Stimulated activated CD4-positive, alpha-beta T cell treated with anti-CD3 and anti-CD28 coated beads, Interleukin-4, amount 100 ng/mL, for 1 hour (primary cell): Measurements from ENCODE around the gene ZMIZ1.

Experiments used
- DNase-seq: peaks from one replicate; pipeline ENCODE4 v3.0.0-alpha.2; 2020

Gene ZMIZ1

DNA sequence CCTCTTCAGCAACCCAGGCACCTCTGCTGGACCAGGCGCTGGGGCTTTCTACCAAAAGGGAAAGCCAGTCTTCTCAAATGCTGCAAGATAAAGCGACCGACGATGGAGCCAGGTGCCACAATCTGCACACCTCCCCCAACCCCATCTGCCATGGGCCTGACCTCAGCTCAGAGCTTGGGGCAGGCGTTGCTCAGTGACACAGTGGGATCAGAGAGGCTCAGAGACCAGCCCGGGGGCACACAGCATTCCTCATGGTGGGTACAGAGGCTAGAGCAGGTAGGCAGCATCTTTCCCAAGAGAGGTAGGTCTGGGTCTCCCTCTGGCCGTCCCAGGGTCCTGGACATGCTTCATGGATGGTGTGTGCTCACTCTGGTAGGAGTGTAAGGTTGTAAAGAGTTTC is 56.3 kb downstream of the ZMIZ1 start:
- DNase-seq, result no peak

DNA sequence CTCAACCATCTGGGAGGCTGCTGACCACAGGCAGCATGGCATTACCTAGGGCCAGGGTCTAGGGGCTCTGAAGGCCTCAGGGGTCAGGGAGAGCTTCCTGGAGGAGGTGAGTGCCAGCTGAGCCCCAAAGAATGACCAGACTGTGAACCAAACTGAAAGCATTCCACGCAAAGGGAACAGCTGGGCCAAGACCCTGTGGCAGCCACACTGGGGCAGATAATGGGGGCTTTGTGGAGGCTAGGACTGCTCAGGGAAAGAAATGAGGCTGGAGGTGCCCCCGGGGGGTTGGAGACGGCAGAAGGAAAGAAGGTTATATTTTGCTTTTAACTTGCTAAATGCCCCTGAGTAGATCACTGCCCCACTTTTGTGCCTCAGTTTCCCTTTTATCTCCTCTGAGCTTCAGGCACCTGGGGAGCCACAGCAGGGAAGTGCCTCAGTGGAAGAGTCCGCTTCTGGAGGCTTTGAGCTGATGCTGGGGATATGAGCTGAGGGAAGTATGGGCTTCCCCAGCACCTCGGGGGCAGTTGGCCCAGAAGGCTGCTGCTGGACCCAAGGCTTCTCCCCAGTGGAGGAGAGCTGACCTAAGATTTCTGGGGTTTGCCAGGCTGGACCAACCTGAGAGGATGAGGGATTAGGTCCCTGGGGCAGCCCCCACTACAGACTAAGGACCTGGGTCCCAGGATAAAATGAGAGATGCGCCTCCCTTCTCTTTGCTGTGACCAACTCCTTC is 57.8 kb downstream of the ZMIZ1 start:
- DNase-seq, result no peak

DNA sequence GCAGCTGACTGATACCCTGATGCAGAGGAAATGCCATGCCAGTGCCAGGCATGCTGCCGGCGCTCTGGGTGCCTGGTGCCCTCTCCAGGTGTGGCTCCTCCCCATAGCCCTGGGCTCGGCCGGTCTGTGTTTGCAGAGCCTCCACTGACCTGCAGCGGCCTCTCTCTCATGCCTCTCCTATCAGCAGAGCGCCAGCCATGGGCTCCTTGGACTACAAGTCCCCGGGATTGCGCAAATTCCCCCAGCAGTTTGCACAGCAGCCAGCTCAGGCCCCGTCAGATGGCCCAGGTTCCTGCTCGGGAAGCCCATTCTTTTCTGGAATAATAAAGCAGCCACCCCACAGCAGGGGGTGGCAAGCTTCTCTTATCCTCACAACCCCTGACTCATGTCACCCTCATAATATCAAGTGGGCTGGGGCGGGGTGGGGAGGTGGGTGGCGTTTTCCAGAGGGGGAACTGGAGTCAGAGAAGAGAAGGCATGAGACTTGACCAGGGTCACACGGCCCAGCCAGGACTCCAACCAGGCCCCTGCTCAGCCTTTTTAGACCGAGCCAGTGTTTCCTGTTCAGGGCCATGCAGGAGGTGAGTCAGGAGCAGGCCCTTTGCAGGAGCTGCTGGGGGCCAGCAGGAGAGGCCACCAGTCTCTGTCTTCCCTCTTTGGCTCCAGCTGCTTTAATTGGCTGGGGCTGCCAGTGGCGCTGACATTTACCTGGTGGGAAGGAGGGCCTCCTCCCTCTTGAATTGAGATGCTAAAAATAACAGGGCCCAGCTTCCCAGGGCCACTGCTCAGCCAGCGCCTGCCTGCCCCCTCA is 58.6 kb downstream of the ZMIZ1 start:
- DNase-seq, result no peak

- no peak for DNase-seq
Measured at GRCh38 chr10:79128241-79128922, 59.6 kb downstream of the ZMIZ1 start.

DNA sequence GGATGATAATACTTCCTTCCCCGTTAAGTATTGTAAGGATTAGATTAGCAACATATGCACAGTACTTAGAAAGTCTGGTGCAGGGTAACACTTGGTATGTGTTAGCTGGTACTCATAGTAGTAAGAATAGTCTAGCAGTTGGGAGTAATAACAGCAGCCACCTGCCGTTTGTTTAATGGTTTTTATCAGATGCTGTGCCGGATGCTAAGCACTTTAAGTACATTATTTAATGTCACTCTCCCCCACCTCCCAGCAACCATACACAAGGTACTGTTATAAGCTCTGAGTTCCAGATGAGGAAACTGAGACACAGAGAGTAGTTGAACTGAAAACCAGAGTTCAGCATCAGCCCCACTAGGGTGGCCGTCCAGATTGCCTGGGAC is 60.1 kb downstream of the ZMIZ1 start:
- no peak for DNase-seq

- no peak for DNase-seq
Measured at GRCh38 chr10:79129361-79129997, 60.7 kb downstream of the ZMIZ1 start.

- DNase-seq, result no peak
Measured at GRCh38 chr10:79130255-79130654, 61.5 kb downstream of the ZMIZ1 start.

GRCh38 chr10:79130846-79131245 is 62.1 kb downstream of the ZMIZ1 start:
- DNase-seq, result no peak

DNA sequence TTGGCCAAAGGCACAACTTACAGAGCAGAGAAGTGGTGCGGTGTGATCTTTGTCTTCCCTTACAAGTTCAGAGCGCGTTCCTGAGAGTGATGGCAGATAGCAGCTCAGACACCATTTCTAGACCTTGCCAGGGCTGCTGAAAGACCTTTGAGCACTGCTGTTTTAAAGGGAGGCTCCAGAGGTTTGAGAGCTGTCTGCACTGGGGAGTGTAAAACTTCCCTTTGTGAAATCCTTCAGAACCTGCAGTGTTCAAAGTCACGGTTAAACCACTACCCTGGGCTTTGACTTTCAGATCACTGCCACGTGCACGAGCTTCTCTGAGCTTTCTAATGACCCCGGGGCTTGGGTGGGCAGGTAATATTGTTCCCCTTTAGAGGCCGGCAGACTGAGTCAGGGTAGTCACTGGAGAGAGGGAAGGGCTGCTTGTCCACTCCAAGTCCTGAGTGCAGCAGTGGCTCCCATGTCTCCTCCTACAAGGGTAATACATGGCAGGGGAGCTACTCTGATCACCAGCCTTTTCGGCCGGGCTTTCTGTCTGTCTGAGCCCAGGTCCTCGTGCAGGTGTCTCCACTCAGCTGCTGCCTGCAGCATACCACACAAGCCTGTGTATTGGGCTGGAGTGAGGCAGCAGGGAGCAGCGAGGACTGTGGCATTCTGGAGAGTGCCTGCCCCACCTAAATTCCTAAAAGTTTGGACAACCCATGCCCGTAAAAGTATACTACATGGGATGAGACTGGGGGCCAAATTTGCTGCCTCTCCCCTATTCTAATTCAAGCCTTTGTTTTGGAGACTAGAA is 63.3 kb downstream of the ZMIZ1 start:
- no peak for DNase-seq

DNA sequence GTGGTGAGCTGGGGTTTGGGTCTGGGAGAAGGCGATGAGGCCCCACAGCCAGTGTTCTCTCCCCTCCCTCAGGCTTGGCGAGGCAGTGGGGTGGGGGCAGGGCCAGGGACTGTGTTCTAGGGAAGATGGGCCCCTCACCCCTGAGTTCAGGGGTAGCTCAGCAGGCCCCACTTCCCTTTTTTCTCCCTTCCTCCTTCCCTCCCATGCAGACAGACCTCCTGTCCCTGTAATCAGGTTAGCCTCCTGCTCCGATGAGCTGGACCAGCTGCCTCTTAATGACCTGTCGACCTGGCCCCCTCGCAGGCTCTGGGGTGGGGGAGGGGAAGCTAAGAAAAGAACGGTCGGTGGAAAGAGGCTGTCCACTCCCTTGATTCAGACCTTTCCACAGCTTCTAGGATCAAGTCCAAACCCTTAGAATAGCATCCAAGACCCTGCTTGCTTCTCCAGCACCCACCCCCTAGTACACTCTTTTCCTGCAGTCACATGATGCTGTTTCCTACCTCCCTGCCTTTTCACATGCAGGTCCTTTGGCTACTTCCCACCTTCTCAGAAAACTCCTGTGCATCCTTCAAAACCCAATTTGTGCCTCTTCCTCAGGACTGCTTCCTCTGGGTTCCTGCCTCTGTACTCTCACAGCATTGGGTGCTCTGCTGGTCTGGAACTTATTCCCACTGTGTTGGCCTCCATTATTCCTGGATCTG is 64.1 kb downstream of the ZMIZ1 start:
- no peak for DNase-seq

- DNase-seq, result no peak
Measured at GRCh38 chr10:79133416-79133815, 64.7 kb downstream of the ZMIZ1 start.

- DNase-seq, result no peak
Measured at GRCh38 chr10:79135790-79136189, 67.0 kb downstream of the ZMIZ1 start.

- no peak for DNase-seq
Measured at GRCh38 chr10:79136236-79137005, 67.7 kb downstream of the ZMIZ1 start.

DNA sequence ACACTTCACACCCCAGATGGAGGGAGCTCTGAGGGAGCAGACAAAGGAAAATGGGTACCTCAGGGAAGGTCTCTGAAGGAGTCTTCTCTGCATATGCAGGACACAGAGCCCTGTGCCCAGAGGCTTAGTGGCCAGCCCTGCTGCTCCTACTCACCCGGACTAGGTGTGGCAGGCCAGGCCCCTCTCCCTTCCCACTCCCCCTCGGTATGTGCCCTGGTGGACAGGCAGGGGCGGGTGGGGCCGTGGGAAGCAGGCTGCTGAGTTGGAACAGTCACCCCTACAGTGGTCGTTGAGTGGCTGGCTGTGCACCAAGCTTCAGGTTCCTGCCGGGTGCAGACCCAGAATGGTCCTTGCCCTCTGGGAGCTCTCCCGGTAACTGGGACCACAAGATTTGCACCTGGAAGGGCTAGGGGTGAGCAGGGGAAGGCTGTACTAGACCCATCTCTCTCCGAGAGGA is 68.6 kb downstream of the ZMIZ1 start:
- DNase-seq, result no peak

GRCh38 chr10:79137826-79138225 is 69.1 kb downstream of the ZMIZ1 start:
- peak; percentile 30 for DNase-seq

GRCh38 chr10:79138449-79139123 is 69.8 kb downstream of the ZMIZ1 start:
- no peak for DNase-seq

DNA sequence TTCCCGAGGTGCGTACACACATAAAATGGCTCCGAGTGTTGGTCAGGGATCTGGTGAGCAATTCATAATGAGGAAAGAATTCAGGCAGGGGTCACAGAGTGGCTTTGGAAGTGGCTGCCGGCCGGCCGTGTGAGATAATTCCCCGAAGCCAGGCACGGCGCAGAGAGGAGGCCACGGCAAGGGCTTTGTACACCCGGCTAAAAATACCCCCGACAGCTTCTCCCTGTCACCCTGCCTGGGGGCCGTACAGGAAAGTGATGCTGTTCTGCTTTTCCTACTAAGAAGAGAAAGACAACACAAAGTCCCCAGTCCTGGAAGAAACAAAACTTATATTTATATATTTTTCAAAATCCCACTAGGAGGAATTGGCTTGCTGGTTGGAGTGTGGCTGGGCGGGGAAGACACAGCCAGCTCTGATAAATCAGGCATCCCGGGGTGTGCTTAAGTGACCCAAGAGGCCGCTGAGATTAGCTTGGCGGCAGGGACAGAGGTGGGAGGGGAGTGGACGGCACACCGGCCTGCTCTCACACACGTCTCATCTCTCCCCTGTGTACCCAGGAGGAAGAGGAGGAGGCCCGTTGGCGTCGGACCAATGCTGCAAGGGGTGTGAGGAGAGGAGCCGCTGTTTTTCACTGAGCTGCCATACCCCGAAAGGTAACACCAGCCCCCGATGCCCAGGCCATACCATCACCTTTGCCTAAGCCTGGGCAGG is 70.5 kb downstream of the ZMIZ1 start:
- no peak for DNase-seq

- DNase-seq, result no peak
Measured at GRCh38 chr10:79140085-79140793, 71.5 kb downstream of the ZMIZ1 start.

DNA sequence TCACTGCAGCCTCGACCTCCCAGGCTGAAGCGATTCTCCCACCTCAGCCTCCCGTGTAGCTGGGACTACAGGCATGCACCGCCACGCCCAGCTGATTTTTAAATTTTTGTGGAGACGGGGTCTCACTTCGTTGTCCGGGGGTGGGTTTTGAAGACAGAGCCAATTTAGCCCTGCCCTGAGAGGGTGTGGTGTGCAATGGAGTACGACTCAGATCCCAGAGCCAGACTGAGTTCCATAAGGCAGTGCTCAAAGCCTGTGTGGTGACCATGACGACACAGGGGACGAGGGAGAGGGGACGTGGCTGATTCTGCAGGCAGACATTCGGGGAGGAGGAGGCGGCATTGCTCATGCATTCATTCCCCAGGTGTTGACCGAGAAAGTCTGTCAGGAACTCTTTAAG is 72.1 kb downstream of the ZMIZ1 start:
- no peak for DNase-seq
